ENCODE data around the gene OAF.

DNA sequence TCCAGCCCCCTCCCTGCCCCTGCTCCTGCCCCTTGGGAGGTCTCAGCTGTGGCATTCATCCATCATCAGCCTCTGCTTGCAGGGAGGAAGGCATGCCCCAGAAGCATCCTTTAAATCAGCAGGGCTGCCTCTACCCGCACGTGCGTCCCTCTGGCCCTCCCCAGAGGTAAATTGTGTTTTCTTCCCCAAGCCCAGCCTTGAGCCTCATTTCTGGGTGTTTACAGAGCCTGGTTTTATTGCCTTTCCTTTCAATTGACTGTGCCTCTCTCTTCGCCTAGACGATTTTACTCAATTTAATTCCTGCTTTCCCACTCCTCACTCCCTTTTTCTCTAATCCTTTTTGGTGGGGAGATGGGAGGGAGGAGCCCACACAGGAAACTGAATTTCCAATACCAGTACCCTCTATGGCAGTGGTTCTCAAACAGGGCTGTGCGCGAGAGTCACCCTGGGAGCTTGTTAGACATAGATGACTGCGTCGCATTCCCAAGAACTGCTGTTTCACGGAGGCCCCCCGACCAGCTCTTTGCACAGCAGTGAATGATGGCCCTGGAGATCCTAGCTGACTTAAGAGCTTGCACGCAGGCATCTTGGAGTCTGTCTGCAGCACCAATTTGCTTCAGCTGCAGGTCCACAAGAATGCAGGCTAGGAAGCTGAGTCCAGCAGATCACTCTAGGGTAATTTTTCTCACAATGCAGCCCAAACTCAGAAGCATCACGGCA is 15.1 kb upstream of the OAF start:
- TF ChIP-seq ZNF302 (CRISPR knock-in tag; IDR thresholded peaks at IDR 0.05) (no peak), CTCF (IDR thresholded peaks at IDR 0.05) (no peak), EP300 (IDR thresholded peaks at IDR 0.05) (no peak), ZC3H11A (IDR thresholded peaks at IDR 0.05) (no peak), RCOR1 (IDR thresholded peaks at IDR 0.05; ENCODE audit: low read depth, low read length) (no peak), FOSL2 (IDR thresholded peaks at IDR 0.05) (no peak), FOSL2 (CRISPR knock-in tag; IDR thresholded peaks at IDR 0.05) (no peak)

Data from A549 (cell line).